IgD-negative memory B cell (primary cell): ENCODE data around the gene AMIGO2. TPM values are rescaled to one million over a fixed set of nuclear protein-coding genes. Genes with fewer than 3 reads are reported as not detected.
A peak's percentile ranks its signal among the peaks of the same experiment; 100 is the strongest.

Experiments
- H3K27ac Mint-ChIP-seq, 3 donors: one replicate each; pipeline ENCODE4 v1.8.0; 2020 to 2022; ENCODE audit warnings: mild to moderate bottlenecking in 3 of 3, mixed read lengths in 3 of 3, moderate library complexity in 1 of 3
- H3K27me3 Mint-ChIP-seq: one replicate; pipeline ENCODE4 v1.8.0; 2021; ENCODE audit warnings: mixed read lengths
- H3K36me3 Mint-ChIP-seq: one replicate; pipeline ENCODE4 v1.8.0; 2020; ENCODE audit warnings: mild to moderate bottlenecking, mixed read lengths
- H3K4me1 Mint-ChIP-seq, 3 donors: one replicate each; pipeline ENCODE4 v1.8.0; 2020 to 2022; ENCODE audit warnings: mixed read lengths in 3 of 3, mild to moderate bottlenecking in 1 of 3
- H3K4me3 Mint-ChIP-seq, 4 donors: one replicate each; pipeline ENCODE4 v1.8.0; 2020 to 2022; ENCODE audit warnings: mild to moderate bottlenecking in 4 of 4, mixed read lengths in 4 of 4, moderate library complexity in 3 of 4
- H3K9me3 Mint-ChIP-seq, 3 donors: one replicate each; pipeline ENCODE4 v1.8.0; 2020 to 2021; ENCODE audit warnings: mixed read lengths in 3 of 3, mild to moderate bottlenecking in 1 of 3
- polyA plus RNA-seq: library from polyadenylated mRNA; unstranded; fragments of 300-500 nt; fragmentation: Illumina TruSeq; gene quantifications from one replicate; pipeline ENCODE4 v1.2.3, GENCODE V29; 2021

Gene AMIGO2
- polyA plus RNA-seq, 1 donor from 2014 or later: 7.4 TPM

- Mint-ChIP-seq H3K27me3 (peaks cover 2% of the 10 kb centered on the region), H3K27ac (no peak overlapping the region), H3K4me3 (no peak overlapping the region), H3K9me3 (peaks cover 0 to 3% (median 0%) of the 10 kb centered on the region in 3 donors), H3K36me3 (no peaks in the 10 kb centered on the region), H3K4me1 (peaks cover 3 to 5% (median 3%) of the 10 kb centered on the region in 3 donors)
Observed at GRCh38 chr12:47041327-47041726, 38.4 kb downstream of the AMIGO2 start.

- Mint-ChIP-seq H3K4me1 (peaks cover 3 to 5% (median 3%) of the 10 kb centered on the region in 3 donors), H3K4me3 (no peak overlapping the region), H3K9me3 (peaks cover 0 to 3% (median 0%) of the 10 kb centered on the region in 3 donors), H3K27ac (no peak overlapping the region), H3K27me3 (peaks cover 2% of the 10 kb centered on the region), H3K36me3 (no peaks in the 10 kb centered on the region)
Observed at GRCh38 chr12:47039756-47040155, 40.0 kb downstream of the AMIGO2 start.

- no peak overlapping the region for H3K4me3 Mint-ChIP-seq
- H3K9me3 Mint-ChIP-seq: peaks cover 0 to 3% (median 0%) of the 10 kb centered on the region in 3 donors
- H3K4me1 Mint-ChIP-seq: peaks cover 3 to 5% (median 3%) of the 10 kb centered on the region in 3 donors
- H3K36me3 Mint-ChIP-seq: no peaks in the 10 kb centered on the region
- peaks cover 2% of the 10 kb centered on the region for H3K27me3 Mint-ChIP-seq
- no peak overlapping the region for H3K27ac Mint-ChIP-seq
Observed at GRCh38 chr12:47039079-47039478, 40.7 kb downstream of the AMIGO2 start.

GRCh38 chr12:47038270-47038748 is 41.5 kb downstream of the AMIGO2 start:
- H3K4me1 Mint-ChIP-seq: peaks cover 3 to 7% (median 5%) of the 10 kb centered on the region in 3 donors
- H3K36me3 Mint-ChIP-seq: no peaks in the 10 kb centered on the region
- no peak overlapping the region for H3K27ac Mint-ChIP-seq
- no peaks in the 10 kb centered on the region for H3K27me3 Mint-ChIP-seq
- no peaks in the 10 kb centered on the region for H3K9me3 Mint-ChIP-seq
- no peak overlapping the region for H3K4me3 Mint-ChIP-seq

- Mint-ChIP-seq H3K4me3 (no peak overlapping the region), H3K27me3 (no peaks in the 10 kb centered on the region), H3K27ac (no peak overlapping the region), H3K36me3 (no peaks in the 10 kb centered on the region), H3K9me3 (no peaks in the 10 kb centered on the region), H3K4me1 (peaks cover 4 to 13% (median 8%) of the 10 kb centered on the region in 3 donors)
Observed at GRCh38 chr12:47035484-47035883, 44.3 kb downstream of the AMIGO2 start.

- Mint-ChIP-seq H3K27me3 (no peaks in the 10 kb centered on the region), H3K27ac (no peak overlapping the region), H3K36me3 (no peaks in the 10 kb centered on the region), H3K4me3 (no peak overlapping the region), H3K4me1 (peaks cover 4 to 13% (median 8%) of the 10 kb centered on the region in 3 donors), H3K9me3 (no peaks in the 10 kb centered on the region)
Observed at GRCh38 chr12:47034661-47035060, 45.1 kb downstream of the AMIGO2 start.

- Mint-ChIP-seq H3K27ac (no peak overlapping the region), H3K9me3 (no peaks in the 10 kb centered on the region), H3K27me3 (no peaks in the 10 kb centered on the region), H3K4me1 (peaks cover 4 to 13% (median 8%) of the 10 kb centered on the region in 3 donors), H3K4me3 (no peak overlapping the region), H3K36me3 (no peaks in the 10 kb centered on the region)
Observed at GRCh38 chr12:47033789-47034555, 45.8 kb downstream of the AMIGO2 start.

- Mint-ChIP-seq H3K27me3 (no peaks in the 10 kb centered on the region), H3K9me3 (no peaks in the 10 kb centered on the region), H3K4me1 (peaks cover 1 to 10% (median 4%) of the 10 kb centered on the region in 3 donors), H3K4me3 (no peak overlapping the region), H3K27ac (no peak overlapping the region), H3K36me3 (no peaks in the 10 kb centered on the region)
Observed at GRCh38 chr12:47033081-47033480, 46.7 kb downstream of the AMIGO2 start.

- Mint-ChIP-seq H3K27ac (peak overlapping the region in 1 of 3 donors; percentile 36), H3K4me3 (no peak overlapping the region), H3K36me3 (no peaks in the 10 kb centered on the region), H3K27me3 (no peaks in the 10 kb centered on the region), H3K9me3 (no peaks in the 10 kb centered on the region), H3K4me1 (peaks cover 1 to 10% (median 3%) of the 10 kb centered on the region in 3 donors)
Observed at GRCh38 chr12:47032644-47033043, 47.1 kb downstream of the AMIGO2 start.

GRCh38 chr12:47029903-47030302 is 49.9 kb downstream of the AMIGO2 start:
- H3K27me3 Mint-ChIP-seq: peaks cover 2% of the 10 kb centered on the region

GRCh38 chr12:47028981-47029708 is 50.6 kb downstream of the AMIGO2 start:
- Mint-ChIP-seq H3K4me3 (no peak overlapping the region), H3K27me3 (peaks cover 2% of the 10 kb centered on the region), H3K36me3 (no peaks in the 10 kb centered on the region), H3K9me3 (no peaks in the 10 kb centered on the region), H3K4me1 (peaks cover 1 to 10% (median 3%) of the 10 kb centered on the region in 3 donors), H3K27ac (no peak overlapping the region)

More at GRCh38 chr12:47029903-47030302, 49.9 kb downstream of the AMIGO2 start:
- no peak overlapping the region for H3K4me3 Mint-ChIP-seq
- H3K4me1 Mint-ChIP-seq: peaks cover 1 to 10% (median 3%) of the 10 kb centered on the region in 3 donors
- no peaks in the 10 kb centered on the region for H3K36me3 Mint-ChIP-seq
- H3K9me3 Mint-ChIP-seq: no peaks in the 10 kb centered on the region
- no peak overlapping the region for H3K27ac Mint-ChIP-seq

- Mint-ChIP-seq H3K27me3 (peaks cover 2% of the 10 kb centered on the region), H3K4me3 (no peak overlapping the region), H3K27ac (no peak overlapping the region), H3K9me3 (no peaks in the 10 kb centered on the region), H3K4me1 (peaks cover 1 to 5% (median 3%) of the 10 kb centered on the region in 3 donors), H3K36me3 (no peaks in the 10 kb centered on the region)
Observed at GRCh38 chr12:47028186-47028585, 51.6 kb downstream of the AMIGO2 start.
